ENCODE results near the gene NAT16. TPM values are rescaled to one million over a fixed set of nuclear protein-coding genes. Genes with fewer than 3 reads are reported as not detected.
A peak's percentile ranks its signal among the peaks of the same experiment; 100 is the strongest.

The NAT16 gene
- total RNA-seq, 1 donor from 2014 or later = not detected

- TF ChIP-seq EZH2phosphoT487 (IDR thresholded peaks at IDR 0.05) (peak; percentile 64), EZH2 (IDR thresholded peaks at IDR 0.05) (peak; percentile 60), CTCF (IDR thresholded peaks at IDR 0.05) (no peak)
- Histone ChIP-seq H3K4me1 (peaks cover 41% of the 10 kb centered on the region), H4K20me1 (ENCODE audit: low read depth) (peaks cover 69% of the 10 kb centered on the region), H3K4me2 (no peak overlapping the region), H3K9ac (no peak overlapping the region), H3F3A (ENCODE audit: low read depth) (peaks cover 26% of the 10 kb centered on the region), H3K27me3 (peaks cover 100% of the 10 kb centered on the region), H3K4me3 (no peak overlapping the region), H3K36me3 (no peaks in the 10 kb centered on the region), H3K27ac (no peak overlapping the region), H3K9me3 (ENCODE audit: low read depth) (no peaks in the 10 kb centered on the region), H2AFZ (replicated peaks) (no peak overlapping the region), H3K79me2 (ENCODE audit: low read depth) (no peaks in the 10 kb centered on the region)
- Mint-ChIP-seq H3K27ac (no peak overlapping the region), H3K9me3 (peaks cover under 1% of the 10 kb centered on the region), H3K4me3 (peak overlapping the region; percentile 19), H3K4me1 (peaks cover 61% of the 10 kb centered on the region), H3K36me3 (no peaks in the 10 kb centered on the region), H3K27me3 (ENCODE audit: insufficient read depth, low read depth) (peaks cover 84% of the 10 kb centered on the region)
- no peak for DNase-seq (ENCODE audit: low spot score)
Observed at GRCh38 chr7:101170617-101171441, 9.3 kb downstream of the NAT16 start.

GRCh38 chr7:101169838-101170551 is 10.1 kb downstream of the NAT16 start:
- Histone ChIP-seq H3K4me2 (peak overlapping the region; percentile 41), H4K20me1 (ENCODE audit: low read depth) (peaks cover 74% of the 10 kb centered on the region), H3F3A (ENCODE audit: low read depth) (peaks cover 21% of the 10 kb centered on the region), H3K79me2 (ENCODE audit: low read depth) (no peaks in the 10 kb centered on the region), H3K27ac (no peak overlapping the region), H3K9me3 (ENCODE audit: low read depth) (no peaks in the 10 kb centered on the region), H3K4me3 (no peak overlapping the region), H2AFZ (replicated peaks) (no peak overlapping the region), H3K4me1 (peaks cover 43% of the 10 kb centered on the region), H3K27me3 (peaks cover 100% of the 10 kb centered on the region), H3K9ac (no peak overlapping the region), H3K36me3 (no peaks in the 10 kb centered on the region)
- Mint-ChIP-seq H3K27ac (no peak overlapping the region), H3K9me3 (no peaks in the 10 kb centered on the region), H3K4me1 (peaks cover 67% of the 10 kb centered on the region), H3K4me3 (peak overlapping the region; percentile 80), H3K27me3 (ENCODE audit: insufficient read depth, low read depth) (peaks cover 84% of the 10 kb centered on the region), H3K36me3 (no peaks in the 10 kb centered on the region)
- TF ChIP-seq EZH2 (IDR thresholded peaks at IDR 0.05) (peak; percentile 88), CTCF (IDR thresholded peaks at IDR 0.05) (peak; percentile 94), EZH2phosphoT487 (IDR thresholded peaks at IDR 0.05) (peak; percentile 78)
- peak; percentile 81 for DNase-seq (ENCODE audit: low spot score)

GRCh38 chr7:101169110-101169837 is 10.8 kb downstream of the NAT16 start:
- Mint-ChIP-seq H3K4me3 (peak overlapping the region; percentile 80), H3K36me3 (no peaks in the 10 kb centered on the region), H3K27me3 (ENCODE audit: insufficient read depth, low read depth) (peaks cover 84% of the 10 kb centered on the region), H3K4me1 (peaks cover 70% of the 10 kb centered on the region), H3K9me3 (no peaks in the 10 kb centered on the region), H3K27ac (no peak overlapping the region)
- peaks cover 14% of the 10 kb centered on the region for H3F3A ChIP-seq (ENCODE audit: low read depth)
- H3K27me3 ChIP-seq = peaks cover 100% of the 10 kb centered on the region
- H3K9ac ChIP-seq = no peak overlapping the region
- DNase-seq (ENCODE audit: low spot score) = no peak
- H3K4me1 ChIP-seq = peaks cover 47% of the 10 kb centered on the region
- H3K9me3 ChIP-seq (ENCODE audit: low read depth) = no peaks in the 10 kb centered on the region
- no peak overlapping the region for H2AFZ ChIP-seq (replicated peaks)
- H3K79me2 ChIP-seq (ENCODE audit: low read depth) = no peaks in the 10 kb centered on the region
- no peak overlapping the region for H3K27ac ChIP-seq
- no peak overlapping the region for H3K4me2 ChIP-seq
- no peak overlapping the region for H3K4me3 ChIP-seq
- H4K20me1 ChIP-seq (ENCODE audit: low read depth) = peaks cover 78% of the 10 kb centered on the region
- H3K36me3 ChIP-seq = no peaks in the 10 kb centered on the region
- TF ChIP-seq EZH2phosphoT487 (IDR thresholded peaks at IDR 0.05) (no peak), CTCF (IDR thresholded peaks at IDR 0.05) (no peak), EZH2 (IDR thresholded peaks at IDR 0.05) (no peak)

All from neural progenitor cell (in vitro differentiated cells).